K562 (cell line): ENCODE data around the gene BDH2. TPM values are rescaled to one million over a fixed set of nuclear protein-coding genes. Genes with fewer than 3 reads are reported as not detected.

ENCODE experiments used
- EP400 ChIP-seq: fragments of 450-650 bp; IDR thresholded peaks from 2 replicates; pipeline ENCODE4 v1.6.1; 2017; ENCODE audit warnings: antibody characterized with exemption, mild to moderate bottlenecking, moderate library complexity
- ETV6 ChIP-seq, 3 experiments: fragments of 150-350 bp in 1 of 3; sonication (generic) in 1 of 3; formaldehyde crosslinking in 1 of 3; IDR thresholded peaks; 2 replicates each; pipeline versions ENCODE4 v1.6.1 to v1.8.0; 2014 to 2022; ENCODE audit warnings: borderline replicate concordance in 2 of 3, low read depth in 2 of 3, antibody characterized with exemption in 1 of 3, low read length in 1 of 3, mild to moderate bottlenecking in 1 of 3, missing genetic modification reagents in 1 of 3
- FOXM1 ChIP-seq, 2 experiments: fragments of 450-650 bp in 1 of 2; sonication (generic) in 1 of 2; formaldehyde crosslinking in 1 of 2; IDR thresholded peaks; 2 replicates each; pipeline versions ENCODE4 v1.6.1 to v1.9.0; 2017 to 2022; ENCODE audit warnings: low read depth in 2 of 2, mild to moderate bottlenecking in 2 of 2, missing genetic modification reagents in 1 of 2, moderate library complexity in 1 of 2
- GABPA ChIP-seq: fragments of 200-800 bp; sonication (Bioruptor generic); conservative IDR thresholded peaks from 2 replicates; pipeline ENCODE4 v1.6.1; 2016; ENCODE audit warnings: low read depth, missing genetic modification characterization, missing compliant biosample characterization
- NRF1 ChIP-seq, 2 experiments: fragments of 450-650 bp; IDR thresholded peaks in 1 of 2; conservative IDR thresholded peaks in 1 of 2; 2 replicates each; pipeline ENCODE4 v1.6.1; 2014; ENCODE audit warnings: mild to moderate bottlenecking in 2 of 2
- PHF21A ChIP-seq: fragments of 450-650 bp; IDR thresholded peaks from 2 replicates; pipeline ENCODE4 v1.6.1; 2017; ENCODE audit warnings: low read depth, borderline replicate concordance
- YBX1 ChIP-seq: fragments of 450-650 bp; IDR thresholded peaks from 2 replicates; pipeline ENCODE4 v1.7.1; 2016; ENCODE audit warnings: mild to moderate bottlenecking
- ZC3H8 ChIP-seq: fragments of 450-650 bp; IDR thresholded peaks from 2 replicates; pipeline ENCODE4 v1.6.1; 2017
- ZNF124 ChIP-seq: sonication (generic); formaldehyde crosslinking; IDR thresholded peaks from 2 replicates; pipeline ENCODE4 v1.8.1; 2022; ENCODE audit warnings: missing genetic modification reagents
- polyA plus RNA-seq, 8 experiments: library from polyadenylated mRNA; depleted of rRNA in 4 of 8; stranded (reverse) in 5 of 8; unstranded in 3 of 8; fragments of >200 nt; fragmentation: Nextera tagmentation in 2 of 8; fragmentation: Illumina TruSeq in 1 of 8; extraction: Ambion mirVana in 2 of 8; extraction: Trizol in 1 of 8; gene quantifications; 2 replicates each; pipeline versions ENCODE4 v1.2.1 to v1.2.3, GENCODE V29; 2011 to 2014; ENCODE audit warnings: inconsistent platforms in 1 of 8, missing spikeins in 1 of 8
- total RNA-seq, 7 experiments: library from RNA; depleted of rRNA in 6 of 7; stranded (reverse); fragments of >200 nt in 6 of 7; fragmentation: Illumina TruSeq in 2 of 7; extraction: Trizol in 2 of 7; gene quantifications; 2 replicates each; pipeline versions ENCODE4 v1.2.1 to v1.2.3, GENCODE V29; 2011 to 2021; ENCODE audit warnings: low replicate concordance in 1 of 7
- TF ChIP-seq, protein P1 (sequence below): fragments of 200-400 bp; formaldehyde crosslinking; IDR thresholded peaks from 2 replicates; pipeline ENCODE4 v1.6.1; 2017; ENCODE audit warnings: mild to moderate bottlenecking, low read depth, low read length, moderate library complexity
- TF ChIP-seq, protein P2 (sequence below): sonication (generic); formaldehyde crosslinking; IDR thresholded peaks from 2 replicates; pipeline ENCODE4 v1.8.0; 2022; ENCODE audit warnings: missing genetic modification reagents, mild to moderate bottlenecking, moderate library complexity, borderline replicate concordance
- TF ChIP-seq, protein P3 (sequence below): sonication (generic); formaldehyde crosslinking; IDR thresholded peaks from 2 replicates; pipeline ENCODE4 v1.8.0; 2023; ENCODE audit warnings: mild to moderate bottlenecking, missing genetic modification reagents
- TF ChIP-seq, protein P4 (sequence below), 2 experiments: fragments of 450-650 bp; conservative IDR thresholded peaks; 2 replicates each; pipeline ENCODE4 v1.6.1; 2017; ENCODE audit warnings: mild to moderate bottlenecking in 2 of 2, moderate library complexity in 2 of 2
- TF ChIP-seq, protein P5 (sequence below): sonication (generic); formaldehyde crosslinking; IDR thresholded peaks from 2 replicates; pipeline ENCODE4 v1.8.1; 2022; ENCODE audit warnings: missing genetic modification reagents
- TF ChIP-seq, protein P6 (sequence below): sonication (generic); formaldehyde crosslinking; IDR thresholded peaks from 2 replicates; pipeline ENCODE4 v1.8.0; 2022; ENCODE audit warnings: missing genetic modification reagents, mild to moderate bottlenecking, borderline replicate concordance

The BDH2 gene
- total and polyA plus RNA-seq, 9 of the 15 experiments (the other 6 are each of a cell fraction or from before 2014, with no cell fraction given): 4.9 to 17.9 (median 9.1) TPM

DNA sequence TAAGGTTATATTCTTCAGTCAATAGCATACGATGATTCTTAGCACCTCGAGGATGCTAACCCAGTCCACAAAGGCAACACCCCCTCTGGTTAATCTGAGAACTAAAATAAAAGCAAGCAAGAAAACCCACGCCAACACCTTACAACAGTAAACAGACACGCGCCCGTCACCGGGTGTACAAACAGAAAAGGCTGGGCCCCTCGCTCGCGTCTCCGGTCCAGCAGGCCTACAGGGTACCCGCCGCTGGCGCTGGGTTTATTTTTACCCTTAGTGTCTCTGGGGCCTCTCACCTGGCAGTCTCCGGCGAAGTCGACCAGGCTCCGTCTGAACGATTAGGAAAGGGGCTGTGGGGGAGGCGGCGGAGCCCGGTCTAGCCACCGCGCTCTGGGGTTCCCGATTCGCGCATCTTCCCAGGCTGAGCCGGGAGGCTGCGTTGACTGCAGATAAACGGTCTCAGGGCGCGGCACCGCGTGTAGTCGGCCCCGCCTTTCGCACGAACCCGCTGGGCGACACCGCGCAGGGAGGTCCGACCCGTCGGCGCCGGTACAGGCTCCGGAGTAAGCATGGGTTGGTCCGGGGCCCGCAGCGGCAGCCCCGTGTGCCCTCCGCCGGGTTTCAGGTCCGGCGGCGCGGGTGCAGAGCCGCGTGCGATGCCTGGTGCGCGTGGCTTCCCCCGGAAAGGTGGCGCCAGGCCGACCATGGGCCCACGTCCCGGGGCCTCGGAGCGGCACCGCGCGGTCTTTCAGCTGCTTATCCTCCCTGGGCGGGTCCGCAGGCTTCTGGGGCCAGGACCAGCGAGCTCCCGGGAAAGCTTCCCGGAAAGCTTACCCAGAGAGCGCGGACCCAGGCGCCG, 23.5 kb downstream of the BDH2 start (continued):
- TF ChIP-seq, protein P1, sequence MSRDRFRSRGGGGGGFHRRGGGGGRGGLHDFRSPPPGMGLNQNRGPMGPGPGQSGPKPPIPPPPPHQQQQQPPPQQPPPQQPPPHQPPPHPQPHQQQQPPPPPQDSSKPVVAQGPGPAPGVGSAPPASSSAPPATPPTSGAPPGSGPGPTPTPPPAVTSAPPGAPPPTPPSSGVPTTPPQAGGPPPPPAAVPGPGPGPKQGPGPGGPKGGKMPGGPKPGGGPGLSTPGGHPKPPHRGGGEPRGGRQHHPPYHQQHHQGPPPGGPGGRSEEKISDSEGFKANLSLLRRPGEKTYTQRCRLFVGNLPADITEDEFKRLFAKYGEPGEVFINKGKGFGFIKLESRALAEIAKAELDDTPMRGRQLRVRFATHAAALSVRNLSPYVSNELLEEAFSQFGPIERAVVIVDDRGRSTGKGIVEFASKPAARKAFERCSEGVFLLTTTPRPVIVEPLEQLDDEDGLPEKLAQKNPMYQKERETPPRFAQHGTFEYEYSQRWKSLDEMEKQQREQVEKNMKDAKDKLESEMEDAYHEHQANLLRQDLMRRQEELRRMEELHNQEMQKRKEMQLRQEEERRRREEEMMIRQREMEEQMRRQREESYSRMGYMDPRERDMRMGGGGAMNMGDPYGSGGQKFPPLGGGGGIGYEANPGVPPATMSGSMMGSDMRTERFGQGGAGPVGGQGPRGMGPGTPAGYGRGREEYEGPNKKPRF: no peak
- TF ChIP-seq, protein P2, sequence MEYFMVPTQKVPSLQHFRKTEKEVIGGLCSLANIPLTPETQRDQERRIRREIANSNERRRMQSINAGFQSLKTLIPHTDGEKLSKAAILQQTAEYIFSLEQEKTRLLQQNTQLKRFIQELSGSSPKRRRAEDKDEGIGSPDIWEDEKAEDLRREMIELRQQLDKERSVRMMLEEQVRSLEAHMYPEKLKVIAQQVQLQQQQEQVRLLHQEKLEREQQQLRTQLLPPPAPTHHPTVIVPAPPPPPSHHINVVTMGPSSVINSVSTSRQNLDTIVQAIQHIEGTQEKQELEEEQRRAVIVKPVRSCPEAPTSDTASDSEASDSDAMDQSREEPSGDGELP (CRISPR knock-in tag): peak; percentile 65
- TF ChIP-seq, protein P3, sequence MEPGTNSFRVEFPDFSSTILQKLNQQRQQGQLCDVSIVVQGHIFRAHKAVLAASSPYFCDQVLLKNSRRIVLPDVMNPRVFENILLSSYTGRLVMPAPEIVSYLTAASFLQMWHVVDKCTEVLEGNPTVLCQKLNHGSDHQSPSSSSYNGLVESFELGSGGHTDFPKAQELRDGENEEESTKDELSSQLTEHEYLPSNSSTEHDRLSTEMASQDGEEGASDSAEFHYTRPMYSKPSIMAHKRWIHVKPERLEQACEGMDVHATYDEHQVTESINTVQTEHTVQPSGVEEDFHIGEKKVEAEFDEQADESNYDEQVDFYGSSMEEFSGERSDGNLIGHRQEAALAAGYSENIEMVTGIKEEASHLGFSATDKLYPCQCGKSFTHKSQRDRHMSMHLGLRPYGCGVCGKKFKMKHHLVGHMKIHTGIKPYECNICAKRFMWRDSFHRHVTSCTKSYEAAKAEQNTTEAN (CRISPR knock-in tag): 0 out of 2 replicates have a peak, but pooled peaks have one; percentile 22
- TF ChIP-seq FOXM1 (IDR thresholded peaks at IDR 0.05; ENCODE audit: low read depth): no peak
- peak; percentile 85 for TF ChIP-seq FOXM1 (CRISPR knock-in tag; IDR thresholded peaks at IDR 0.05; ENCODE audit: low read depth)
- TF ChIP-seq ZC3H8: no peak
- peak; percentile 95 for TF ChIP-seq EP400
- TF ChIP-seq ZNF124 (CRISPR knock-in tag): 0 out of 2 replicates have a peak, but pooled peaks have one; percentile 40
- TF ChIP-seq ETV6 (IDR thresholded peaks at IDR 0.05; ENCODE audit: borderline replicate concordance in 1 of 2, low read depth in 2 of 2, low read length in 1 of 2): no peak
- peak; percentile 80; the same call in 1 of the 2 replicates for TF ChIP-seq ETV6 (CRISPR knock-in tag; IDR thresholded peaks at IDR 0.05; ENCODE audit: borderline replicate concordance)
- TF ChIP-seq NRF1 (conservative IDR thresholded peaks at IDR 0.05 in 1 of 2, IDR thresholded peaks at IDR 0.05 in 1 of 2): no peak
- TF ChIP-seq, protein P4, sequence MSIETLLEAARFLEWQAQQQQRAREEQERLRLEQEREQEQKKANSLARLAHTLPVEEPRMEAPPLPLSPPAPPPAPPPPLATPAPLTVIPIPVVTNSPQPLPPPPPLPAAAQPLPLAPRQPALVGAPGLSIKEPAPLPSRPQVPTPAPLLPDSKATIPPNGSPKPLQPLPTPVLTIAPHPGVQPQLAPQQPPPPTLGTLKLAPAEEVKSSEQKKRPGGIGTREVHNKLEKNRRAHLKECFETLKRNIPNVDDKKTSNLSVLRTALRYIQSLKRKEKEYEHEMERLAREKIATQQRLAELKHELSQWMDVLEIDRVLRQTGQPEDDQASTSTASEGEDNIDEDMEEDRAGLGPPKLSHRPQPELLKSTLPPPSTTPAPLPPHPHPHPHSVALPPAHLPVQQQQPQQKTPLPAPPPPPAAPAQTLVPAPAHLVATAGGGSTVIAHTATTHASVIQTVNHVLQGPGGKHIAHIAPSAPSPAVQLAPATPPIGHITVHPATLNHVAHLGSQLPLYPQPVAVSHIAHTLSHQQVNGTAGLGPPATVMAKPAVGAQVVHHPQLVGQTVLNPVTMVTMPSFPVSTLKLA (conservative IDR thresholded peaks at IDR 0.05): peak; percentile 72 to 87
- no peak for TF ChIP-seq PHF21A
- TF ChIP-seq YBX1: no peak
- TF ChIP-seq, protein P5, sequence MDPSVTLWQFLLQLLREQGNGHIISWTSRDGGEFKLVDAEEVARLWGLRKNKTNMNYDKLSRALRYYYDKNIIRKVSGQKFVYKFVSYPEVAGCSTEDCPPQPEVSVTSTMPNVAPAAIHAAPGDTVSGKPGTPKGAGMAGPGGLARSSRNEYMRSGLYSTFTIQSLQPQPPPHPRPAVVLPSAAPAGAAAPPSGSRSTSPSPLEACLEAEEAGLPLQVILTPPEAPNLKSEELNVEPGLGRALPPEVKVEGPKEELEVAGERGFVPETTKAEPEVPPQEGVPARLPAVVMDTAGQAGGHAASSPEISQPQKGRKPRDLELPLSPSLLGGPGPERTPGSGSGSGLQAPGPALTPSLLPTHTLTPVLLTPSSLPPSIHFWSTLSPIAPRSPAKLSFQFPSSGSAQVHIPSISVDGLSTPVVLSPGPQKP (CRISPR knock-in tag): no peak
- no peak; the same call in 1 of the 2 replicates for TF ChIP-seq GABPA (tag)
- TF ChIP-seq, protein P6, sequence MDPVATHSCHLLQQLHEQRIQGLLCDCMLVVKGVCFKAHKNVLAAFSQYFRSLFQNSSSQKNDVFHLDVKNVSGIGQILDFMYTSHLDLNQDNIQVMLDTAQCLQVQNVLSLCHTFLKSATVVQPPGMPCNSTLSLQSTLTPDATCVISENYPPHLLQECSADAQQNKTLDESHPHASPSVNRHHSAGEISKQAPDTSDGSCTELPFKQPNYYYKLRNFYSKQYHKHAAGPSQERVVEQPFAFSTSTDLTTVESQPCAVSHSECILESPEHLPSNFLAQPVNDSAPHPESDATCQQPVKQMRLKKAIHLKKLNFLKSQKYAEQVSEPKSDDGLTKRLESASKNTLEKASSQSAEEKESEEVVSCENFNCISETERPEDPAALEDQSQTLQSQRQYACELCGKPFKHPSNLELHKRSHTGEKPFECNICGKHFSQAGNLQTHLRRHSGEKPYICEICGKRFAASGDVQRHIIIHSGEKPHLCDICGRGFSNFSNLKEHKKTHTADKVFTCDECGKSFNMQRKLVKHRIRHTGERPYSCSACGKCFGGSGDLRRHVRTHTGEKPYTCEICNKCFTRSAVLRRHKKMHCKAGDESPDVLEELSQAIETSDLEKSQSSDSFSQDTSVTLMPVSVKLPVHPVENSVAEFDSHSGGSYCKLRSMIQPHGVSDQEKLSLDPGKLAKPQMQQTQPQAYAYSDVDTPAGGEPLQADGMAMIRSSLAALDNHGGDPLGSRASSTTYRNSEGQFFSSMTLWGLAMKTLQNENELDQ (CRISPR knock-in tag): no peak
